AG09319 (cell line): Measurements from ENCODE around the gene BIRC6.

Source experiments
- DNase-seq: peaks from one replicate; pipeline ENCODE4 v3.0.0-alpha.2; 2010; ENCODE audit warnings: low read depth; ENCODE audit errors: extremely low read depth
- CTCF ChIP-seq: IDR thresholded peaks from 2 replicates; pipeline ENCODE4 v1.5.1; 2011; ENCODE audit warnings: low read depth, mild to moderate bottlenecking, inconsistent platforms, low read length, moderate library complexity

The BIRC6 gene

GRCh38 chr2:32417659-32418058 is 60.8 kb downstream of the BIRC6 start:
- no peak for DNase-seq
- TF ChIP-seq CTCF = no peak

GRCh38 chr2:32418778-32419177 is 62.0 kb downstream of the BIRC6 start:
- TF ChIP-seq CTCF = no peak
- peak; percentile 0 for DNase-seq

- TF ChIP-seq CTCF = no peak
- DNase-seq = no peak
Measured at GRCh38 chr2:32422133-32422532, 65.3 kb downstream of the BIRC6 start.

GRCh38 chr2:32423536-32423935 is 66.7 kb downstream of the BIRC6 start:
- DNase-seq = no peak
- no peak for TF ChIP-seq CTCF

- no peak for TF ChIP-seq CTCF
- DNase-seq = no peak
Measured at GRCh38 chr2:32424739-32425138, 67.9 kb downstream of the BIRC6 start.

GRCh38 chr2:32425719-32426141 is 68.9 kb downstream of the BIRC6 start:
- no peak for TF ChIP-seq CTCF
- DNase-seq = peak; percentile 12

GRCh38 chr2:32427672-32428610 is 71.1 kb downstream of the BIRC6 start:
- DNase-seq = no peak

More at GRCh38 chr2:32427672-32428610, 71.1 kb downstream of the BIRC6 start:
- TF ChIP-seq CTCF = no peak
